Measurements from ENCODE around the gene OCEL1.

- TF ChIP-seq CTCF (IDR thresholded peaks at IDR 0.05; ENCODE audit: borderline replicate concordance, extremely low read depth, low read length, poor library complexity, severe bottlenecking) = no peak
- no peak for TF ChIP-seq EZH2 (IDR thresholded peaks at IDR 0.05; ENCODE audit: borderline replicate concordance, low read depth, low read length, severe bottlenecking)
These were observed 11.0 kb downstream of the OCEL1 start for GRCh38 chr19:17236811-17237543.
